ENCODE measurements around the gene AKAP13.

- TF ChIP-seq CTCF (IDR thresholded peaks at IDR 0.05) (no peak), POLR2A (IDR thresholded peaks at IDR 0.05) (no peak)
These were observed 363.1 kb downstream of the AKAP13 start for GRCh38 chr15:85743392-85744055.
